Gastroesophageal sphincter (tissue), 4 donors: ENCODE data around the gene SPG7. TPM values are rescaled to one million over a fixed set of nuclear protein-coding genes. Genes with fewer than 3 reads are reported as not detected.

Source experiments
- ATAC-seq: fragments of 150-250 bp; one replicate; pipeline ENCODE4 v1.9.1; 2016; ENCODE audit warnings: mild to moderate bottlenecking, moderate library complexity
- H3K27ac ChIP-seq, 4 donors: fragments of 200-600 bp; sonication (generic) in 3 of 4; 1 replicate in 3 of 4; 2 replicates in 1 of 4; pipeline ENCODE4 v1.5.1; 2016 to 2019
- H3K27me3 ChIP-seq: fragments of 200-600 bp; sonication (generic); one replicate; pipeline ENCODE4 v1.5.1; 2019
- H3K36me3 ChIP-seq, 2 donors: fragments of 200-600 bp; sonication (generic); one replicate each; pipeline ENCODE4 v1.5.1; 2019; ENCODE audit warnings: control low read depth in 1 of 2
- H3K4me1 ChIP-seq, 3 donors: fragments of 200-600 bp; sonication (generic); 1 replicate in 2 of 3; 2 replicates in 1 of 3; pipeline ENCODE4 v1.5.1; 2016 to 2019; ENCODE audit warnings: control low read depth in 2 of 3
- H3K4me3 ChIP-seq, 2 donors: fragments of 200-600 bp; sonication (generic); one replicate each; pipeline ENCODE4 v1.5.1; 2019; ENCODE audit warnings: mild to moderate bottlenecking in 1 of 2, moderate library complexity in 1 of 2
- H3K9me3 ChIP-seq, 3 donors: fragments of 200-600 bp; sonication (generic); one replicate each; pipeline ENCODE4 v1.5.1; 2017 to 2019; ENCODE audit warnings: control low read depth in 2 of 3
- EP300 ChIP-seq: sonication (generic); formaldehyde crosslinking; IDR thresholded peaks from one replicate; pipeline ENCODE4 v1.6.1; 2017; ENCODE audit warnings: antibody characterized with exemption, mild to moderate bottlenecking
- POLR2A ChIP-seq, 2 donors: fragments of 450-650 bp; IDR thresholded peaks; one replicate each; pipeline ENCODE4 v1.6.1; 2017; ENCODE audit warnings: antibody characterized with exemption in 2 of 2, mild to moderate bottlenecking in 2 of 2, moderate library complexity in 1 of 2
- POLR2AphosphoS5 ChIP-seq: sonication (generic); formaldehyde crosslinking; IDR thresholded peaks from one replicate; pipeline ENCODE4 v1.6.1; 2017; ENCODE audit warnings: antibody characterized with exemption
- WGBS, 2 donors: methylation state at CpG; one replicate each; pipeline ENCODE4 v1.1.5; 2018; ENCODE audit warnings: low coverage in 1 of 2; 5-methylcytosine and 5-hydroxymethylcytosine counted together
- total RNA-seq, 4 donors: library from RNA; depleted of rRNA; stranded (reverse); fragments of >200 nt; gene quantifications; one replicate each; pipeline ENCODE4 v1.1.0, GENCODE V29; 2016
- TF ChIP-seq, protein P1 (sequence below), 4 experiments: fragments of 200-600 bp in 2 of 4; fragments of 450-650 bp in 2 of 4; sonication (generic) in 1 of 4; IDR thresholded peaks; one replicate each; pipeline ENCODE4 v1.5.1; 2017 to 2019; ENCODE audit warnings: antibody characterized with exemption in 4 of 4, mild to moderate bottlenecking in 2 of 4, moderate library complexity in 2 of 4

Gene SPG7
- total RNA-seq, 4 donors from 2014 or later, result 80.9 to 160 (median 98.2) TPM

DNA sequence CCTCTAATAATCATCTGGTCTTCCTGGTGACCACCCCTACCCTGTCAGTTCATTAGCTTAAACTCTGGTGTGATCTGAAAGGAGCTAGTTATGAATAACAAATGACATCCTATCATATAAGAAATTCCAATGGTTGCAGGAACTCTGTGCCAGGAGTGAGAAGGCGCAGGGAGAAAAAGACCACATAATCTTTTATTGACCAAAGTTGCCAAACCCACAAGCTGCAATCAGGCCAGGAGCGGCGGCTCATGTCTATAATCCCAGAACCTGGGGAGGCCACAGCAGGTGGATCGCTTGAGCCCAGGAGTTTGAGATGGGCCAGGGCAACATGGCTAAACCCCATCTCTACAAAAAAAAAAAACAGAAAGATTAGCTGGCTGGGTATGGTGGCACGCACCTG is 41.3 kb upstream of the SPG7 start:
- H3K9me3 ChIP-seq, result no peaks in the 10 kb centered on the region
- no peak overlapping the region for H3K27ac ChIP-seq
- TF ChIP-seq EP300, result no peak
- TF ChIP-seq, protein P1, sequence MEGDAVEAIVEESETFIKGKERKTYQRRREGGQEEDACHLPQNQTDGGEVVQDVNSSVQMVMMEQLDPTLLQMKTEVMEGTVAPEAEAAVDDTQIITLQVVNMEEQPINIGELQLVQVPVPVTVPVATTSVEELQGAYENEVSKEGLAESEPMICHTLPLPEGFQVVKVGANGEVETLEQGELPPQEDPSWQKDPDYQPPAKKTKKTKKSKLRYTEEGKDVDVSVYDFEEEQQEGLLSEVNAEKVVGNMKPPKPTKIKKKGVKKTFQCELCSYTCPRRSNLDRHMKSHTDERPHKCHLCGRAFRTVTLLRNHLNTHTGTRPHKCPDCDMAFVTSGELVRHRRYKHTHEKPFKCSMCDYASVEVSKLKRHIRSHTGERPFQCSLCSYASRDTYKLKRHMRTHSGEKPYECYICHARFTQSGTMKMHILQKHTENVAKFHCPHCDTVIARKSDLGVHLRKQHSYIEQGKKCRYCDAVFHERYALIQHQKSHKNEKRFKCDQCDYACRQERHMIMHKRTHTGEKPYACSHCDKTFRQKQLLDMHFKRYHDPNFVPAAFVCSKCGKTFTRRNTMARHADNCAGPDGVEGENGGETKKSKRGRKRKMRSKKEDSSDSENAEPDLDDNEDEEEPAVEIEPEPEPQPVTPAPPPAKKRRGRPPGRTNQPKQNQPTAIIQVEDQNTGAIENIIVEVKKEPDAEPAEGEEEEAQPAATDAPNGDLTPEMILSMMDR (IDR thresholded peaks at IDR 0.05), result no peak
- no peak for TF ChIP-seq POLR2A (IDR thresholded peaks at IDR 0.05)
- TF ChIP-seq POLR2AphosphoS5, result no peak
- no peak overlapping the region for H3K4me3 ChIP-seq
- H3K27me3 ChIP-seq, result no peaks in the 10 kb centered on the region
- no peaks in the 10 kb centered on the region for H3K36me3 ChIP-seq
- ATAC-seq, result no peak
- H3K4me1 ChIP-seq, result peaks cover 0 to 63% (median 0%) of the 10 kb centered on the region in 3 donors
- WGBS, 2 donors, result 95 to 100% methylated on average over 2 to 5 of the region's 5 CpGs

DNA sequence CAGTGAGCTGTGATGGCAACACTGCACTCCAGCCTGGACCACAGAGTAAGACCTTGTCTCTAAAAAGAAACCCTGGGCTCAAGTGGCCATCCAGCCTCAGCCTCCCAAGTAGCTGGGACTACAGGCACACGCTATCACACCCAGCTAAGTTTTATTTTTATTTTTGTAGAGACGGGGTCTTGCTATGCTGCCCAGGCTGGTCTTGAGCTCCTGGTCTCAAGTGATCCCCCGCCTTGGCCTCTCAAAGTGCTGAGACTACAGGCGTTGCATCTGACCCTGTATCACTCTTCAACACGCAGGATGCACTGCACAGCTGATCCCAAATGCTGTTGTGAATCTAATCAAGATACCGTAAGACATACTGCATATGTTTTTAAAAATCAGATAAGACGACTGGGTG is 40.8 kb upstream of the SPG7 start:
- no peak for ATAC-seq
- WGBS, 2 donors, result 86 to 95% methylated on average over 6 of the region's 7 CpGs
- TF ChIP-seq EP300 (no peak), POLR2AphosphoS5 (no peak), POLR2A (IDR thresholded peaks at IDR 0.05) (no peak)
- TF ChIP-seq, protein P1 (IDR thresholded peaks at IDR 0.05), result no peak
- Histone ChIP-seq H3K9me3 (no peaks in the 10 kb centered on the region), H3K4me1 (peaks cover 0 to 66% (median 0%) of the 10 kb centered on the region in 3 donors), H3K27me3 (no peaks in the 10 kb centered on the region), H3K27ac (no peak overlapping the region), H3K36me3 (no peaks in the 10 kb centered on the region), H3K4me3 (no peak overlapping the region)

DNA sequence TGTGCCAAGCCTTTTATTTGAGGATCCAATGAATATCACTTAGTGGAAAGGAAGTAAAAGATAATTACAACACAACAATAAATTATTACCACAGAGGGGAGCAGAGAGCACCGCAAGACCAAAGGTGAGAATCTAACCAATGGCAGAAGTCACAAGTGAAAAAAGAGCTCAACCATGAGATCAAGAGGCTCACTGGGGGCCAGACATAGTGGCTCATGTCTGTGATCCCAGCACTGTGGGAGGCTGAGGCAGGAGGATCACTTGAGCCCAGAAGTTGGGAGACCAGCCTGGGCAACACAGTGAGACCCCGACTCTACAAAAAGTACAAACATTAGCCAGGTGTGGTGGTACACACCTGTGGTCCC is 35.5 kb upstream of the SPG7 start:
- H3K4me3 ChIP-seq, result no peak overlapping the region
- H3K9me3 ChIP-seq, result no peaks in the 10 kb centered on the region
- H3K36me3 ChIP-seq, result no peaks in the 10 kb centered on the region
- no peak overlapping the region for H3K27ac ChIP-seq
- WGBS, 2 donors, result 83 to 100% methylated on average over 1 of the region's 2 CpGs
- TF ChIP-seq POLR2AphosphoS5, result no peak
- no peak for ATAC-seq
- peaks cover 0 to 77% (median 9%) of the 10 kb centered on the region in 3 donors for H3K4me1 ChIP-seq
- H3K27me3 ChIP-seq, result no peaks in the 10 kb centered on the region

DNA sequence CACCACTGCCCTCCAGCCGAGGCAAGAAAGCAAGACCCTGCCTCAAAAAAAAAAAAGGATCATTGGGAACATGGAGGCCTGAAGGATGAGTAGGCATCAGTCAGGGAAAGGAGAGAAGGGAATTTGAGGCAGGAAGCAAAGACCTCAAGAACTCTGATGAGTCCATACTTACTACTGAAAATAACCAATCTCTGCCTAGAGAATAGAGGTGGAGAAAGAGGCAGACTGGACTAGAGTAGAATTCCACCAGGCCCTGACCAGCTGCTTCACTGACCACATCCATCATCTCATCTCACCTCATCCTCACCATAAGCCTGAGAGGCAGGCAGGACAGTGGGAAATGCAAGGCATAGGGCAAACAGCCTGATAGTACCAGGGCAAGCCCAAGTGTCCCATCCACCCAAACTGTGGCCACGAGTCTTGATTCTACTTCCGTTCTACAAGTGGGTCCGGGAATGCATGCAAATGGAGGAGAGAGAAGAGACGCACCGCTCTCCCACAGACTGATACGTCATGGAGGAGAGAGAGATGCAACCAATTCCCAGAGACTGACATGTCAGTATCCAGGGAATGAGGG is 35.0 kb upstream of the SPG7 start:
- TF ChIP-seq EP300 (no peak), POLR2AphosphoS5 (no peak)
- TF ChIP-seq, protein P1 (IDR thresholded peaks at IDR 0.05), result no peak
- Histone ChIP-seq H3K4me1 (peaks cover 0 to 78% (median 12%) of the 10 kb centered on the region in 3 donors), H3K4me3 (no peak overlapping the region), H3K9me3 (no peaks in the 10 kb centered on the region), H3K27me3 (no peaks in the 10 kb centered on the region), H3K36me3 (no peaks in the 10 kb centered on the region), H3K27ac (no peak overlapping the region)
- WGBS, 2 donors, result 50 to 75% methylated on average over 1 to 2 of the region's 7 CpGs
- ATAC-seq, result no peak

DNA sequence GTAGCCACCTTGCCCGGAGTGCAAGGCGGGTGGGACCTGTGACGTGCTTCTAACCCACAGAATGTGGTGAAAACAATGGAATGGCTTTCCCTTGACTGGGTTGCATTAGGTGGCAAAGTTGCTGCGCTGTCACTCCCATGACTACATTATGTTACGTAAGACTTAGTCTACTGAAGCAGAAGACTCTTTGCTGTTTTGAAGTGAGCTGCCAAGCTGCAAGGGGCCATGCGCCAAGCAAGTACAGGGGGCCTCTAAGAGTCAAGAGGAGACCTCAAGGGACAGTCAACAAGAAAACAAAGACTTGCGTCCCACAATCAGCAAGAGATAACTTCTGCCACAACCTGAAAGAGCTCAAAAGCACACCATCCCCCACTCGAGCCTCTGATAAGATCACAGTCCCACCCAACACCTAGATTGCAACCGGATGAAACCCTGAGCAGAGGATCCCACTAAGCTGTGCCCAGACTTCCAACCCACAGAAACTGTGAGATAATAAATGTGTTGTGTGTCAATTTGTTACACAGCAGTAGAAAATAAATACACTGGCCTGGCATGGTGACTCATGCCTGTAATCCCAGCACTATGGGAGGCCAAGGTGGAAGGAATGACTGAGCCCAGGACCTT is 34.3 kb upstream of the SPG7 start:
- H3K4me3 ChIP-seq, result no peak overlapping the region
- no peaks in the 10 kb centered on the region for H3K36me3 ChIP-seq
- TF ChIP-seq POLR2AphosphoS5 (no peak), EP300 (no peak), POLR2A (IDR thresholded peaks at IDR 0.05) (no peak)
- TF ChIP-seq, protein P1 (IDR thresholded peaks at IDR 0.05), result no peak
- WGBS, 2 donors, result 69 to 100% methylated on average over 2 to 3 of the region's 9 CpGs
- H3K4me1 ChIP-seq, result peaks cover 0 to 79% (median 19%) of the 10 kb centered on the region in 3 donors
- no peak overlapping the region for H3K27ac ChIP-seq
- H3K27me3 ChIP-seq, result no peaks in the 10 kb centered on the region
- no peak for ATAC-seq
- H3K9me3 ChIP-seq, result no peaks in the 10 kb centered on the region
